Measurements from ENCODE around the gene FHOD3. TPM values are rescaled to one million over a fixed set of nuclear protein-coding genes. Genes with fewer than 3 reads are reported as not detected.

Gene FHOD3
- total RNA-seq, 2 donors from 2014 or later: 2.8 to 3.1 TPM

DNA sequence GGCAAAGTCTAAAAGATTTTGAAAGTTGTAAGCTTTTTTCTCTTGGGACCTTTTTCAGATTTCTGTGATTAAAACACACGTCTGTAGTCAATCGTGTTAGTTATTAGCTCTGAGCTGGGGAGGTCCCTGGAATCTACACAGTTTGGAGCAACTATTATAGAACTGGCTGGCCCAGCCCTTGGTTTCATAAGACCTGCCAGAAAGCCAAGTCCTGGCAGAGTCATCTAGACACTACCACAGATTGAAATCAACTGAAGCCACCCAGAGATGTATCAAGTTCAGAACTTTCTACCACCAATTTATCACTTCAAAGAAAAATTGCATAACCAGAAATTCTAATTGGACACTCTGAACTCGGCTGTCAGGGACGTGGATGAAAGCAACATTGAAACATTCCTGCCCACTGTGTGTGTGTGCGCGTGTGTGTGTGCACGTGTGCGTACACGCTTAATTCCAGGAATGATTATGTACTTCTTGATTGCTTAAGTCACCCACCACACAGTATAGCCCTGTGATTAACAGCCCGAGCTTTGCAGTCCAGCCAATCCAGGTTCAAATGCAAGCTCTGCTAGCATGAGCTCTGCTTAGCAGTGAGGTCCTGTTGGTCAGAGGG lies 405.0 kb downstream of the FHOD3 start:
- Mint-ChIP-seq H3K4me3 (no peak overlapping the region), H3K27me3 (ENCODE audit: insufficient read depth) (peaks cover 17% of the 10 kb centered on the region), H3K9me3 (no peaks in the 10 kb centered on the region), H3K4me1 (no peaks in the 10 kb centered on the region), H3K27ac (no peak overlapping the region), H3K36me3 (ENCODE audit: low read depth) (no peaks in the 10 kb centered on the region)
- WGBS, 2 experiments (ENCODE audit: insufficient coverage in 1 of 2, insufficient read length in 1 of 2): 91 to 96% methylated on average over 8 to 10 of the region's 10 CpGs
- no peak for DNase-seq
- Histone ChIP-seq H3K9me3 (ENCODE audit: control insufficient read depth, low read length) (no peaks in the 10 kb centered on the region), H3K36me3 (ENCODE audit: control insufficient read depth, insufficient read depth, low read length) (no peaks in the 10 kb centered on the region), H3K9ac (ENCODE audit: extremely low read depth, low read length, poor library complexity, severe bottlenecking) (no peak overlapping the region), H3K27ac (ENCODE audit: low read depth, low read length) (no peak overlapping the region), H3K4me3 (ENCODE audit: low read length) (no peak overlapping the region), H3K27me3 (ENCODE audit: control insufficient read depth, insufficient read depth, low read length, poor library complexity, severe bottlenecking) (no peaks in the 10 kb centered on the region), H3K4me1 (ENCODE audit: control insufficient read depth, insufficient read depth, low read length) (no peaks in the 10 kb centered on the region)
- TF ChIP-seq, protein P1, sequence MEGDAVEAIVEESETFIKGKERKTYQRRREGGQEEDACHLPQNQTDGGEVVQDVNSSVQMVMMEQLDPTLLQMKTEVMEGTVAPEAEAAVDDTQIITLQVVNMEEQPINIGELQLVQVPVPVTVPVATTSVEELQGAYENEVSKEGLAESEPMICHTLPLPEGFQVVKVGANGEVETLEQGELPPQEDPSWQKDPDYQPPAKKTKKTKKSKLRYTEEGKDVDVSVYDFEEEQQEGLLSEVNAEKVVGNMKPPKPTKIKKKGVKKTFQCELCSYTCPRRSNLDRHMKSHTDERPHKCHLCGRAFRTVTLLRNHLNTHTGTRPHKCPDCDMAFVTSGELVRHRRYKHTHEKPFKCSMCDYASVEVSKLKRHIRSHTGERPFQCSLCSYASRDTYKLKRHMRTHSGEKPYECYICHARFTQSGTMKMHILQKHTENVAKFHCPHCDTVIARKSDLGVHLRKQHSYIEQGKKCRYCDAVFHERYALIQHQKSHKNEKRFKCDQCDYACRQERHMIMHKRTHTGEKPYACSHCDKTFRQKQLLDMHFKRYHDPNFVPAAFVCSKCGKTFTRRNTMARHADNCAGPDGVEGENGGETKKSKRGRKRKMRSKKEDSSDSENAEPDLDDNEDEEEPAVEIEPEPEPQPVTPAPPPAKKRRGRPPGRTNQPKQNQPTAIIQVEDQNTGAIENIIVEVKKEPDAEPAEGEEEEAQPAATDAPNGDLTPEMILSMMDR (conservative IDR thresholded peaks at IDR 0.05): no peak

GRCh38 chr18:36704156-36704555 lies 406.6 kb downstream of the FHOD3 start:
- no peaks in the 10 kb centered on the region for H3K9me3 Mint-ChIP-seq
- no peak overlapping the region for H3K27ac ChIP-seq (ENCODE audit: low read depth, low read length)

DNA sequence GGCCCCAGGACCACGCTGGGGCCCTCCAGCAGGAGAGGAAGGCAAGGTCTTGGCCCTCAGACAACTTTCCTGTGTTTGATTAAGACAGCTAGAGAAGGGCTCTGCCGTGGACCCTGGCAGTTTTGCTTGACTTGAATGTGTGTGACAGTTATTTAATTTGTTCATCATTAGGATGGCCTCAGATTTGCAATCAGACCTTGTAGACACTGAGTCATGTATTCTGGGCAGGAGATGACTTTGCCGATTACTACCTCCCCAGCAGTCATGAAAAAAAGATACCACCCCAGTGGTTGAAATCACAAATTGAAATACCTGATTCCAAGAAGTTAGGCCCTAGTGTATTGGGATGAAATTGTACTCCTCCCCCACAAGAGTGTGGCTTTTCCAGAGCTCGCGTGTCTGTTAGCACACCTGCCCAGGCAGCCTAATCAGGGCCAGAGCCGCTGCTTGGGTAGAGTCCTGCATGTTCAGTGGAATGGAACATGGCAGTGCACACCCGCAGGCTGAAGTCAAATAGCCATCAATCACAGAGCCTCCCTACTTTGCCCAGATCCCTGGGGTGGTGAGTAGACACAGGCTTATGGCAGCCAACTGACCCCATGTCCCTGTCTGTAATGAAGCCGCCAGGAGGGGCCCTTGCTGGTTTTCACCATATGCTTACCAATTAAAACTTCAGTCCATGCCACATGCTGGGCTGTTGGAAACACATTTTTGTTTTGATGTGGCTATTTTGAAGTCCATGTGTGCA lies 408.8 kb downstream of the FHOD3 start:
- Mint-ChIP-seq H3K4me1 (no peaks in the 10 kb centered on the region), H3K36me3 (ENCODE audit: low read depth) (no peaks in the 10 kb centered on the region), H3K27ac (no peak overlapping the region), H3K4me3 (no peak overlapping the region), H3K27me3 (ENCODE audit: insufficient read depth) (peaks cover 11% of the 10 kb centered on the region), H3K9me3 (no peaks in the 10 kb centered on the region)
- Histone ChIP-seq H3K4me3 (ENCODE audit: low read length) (no peak overlapping the region), H3K27ac (ENCODE audit: low read depth, low read length) (peak overlapping the region; percentile 17), H3K4me1 (ENCODE audit: control insufficient read depth, insufficient read depth, low read length) (no peaks in the 10 kb centered on the region), H3K9ac (ENCODE audit: extremely low read depth, low read length, poor library complexity, severe bottlenecking) (no peak overlapping the region), H3K27me3 (ENCODE audit: control insufficient read depth, insufficient read depth, low read length, poor library complexity, severe bottlenecking) (no peaks in the 10 kb centered on the region), H3K36me3 (ENCODE audit: control insufficient read depth, insufficient read depth, low read length) (no peaks in the 10 kb centered on the region), H3K9me3 (ENCODE audit: control insufficient read depth, low read length) (no peaks in the 10 kb centered on the region)
- TF ChIP-seq, protein P1 (conservative IDR thresholded peaks at IDR 0.05): no peak
- no peak for DNase-seq
- 93 to 94% methylated on average over 6 to 8 of the region's 8 CpGs for WGBS, 2 experiments (ENCODE audit: insufficient coverage in 1 of 2, insufficient read length in 1 of 2)

More at GRCh38 chr18:36704156-36704555, 406.6 kb downstream of the FHOD3 start:
- Mint-ChIP-seq H3K4me3 (no peak overlapping the region), H3K36me3 (ENCODE audit: low read depth) (no peaks in the 10 kb centered on the region), H3K27me3 (ENCODE audit: insufficient read depth) (peaks cover 19% of the 10 kb centered on the region), H3K4me1 (no peaks in the 10 kb centered on the region), H3K27ac (no peak overlapping the region)
- Histone ChIP-seq H3K9ac (ENCODE audit: extremely low read depth, low read length, poor library complexity, severe bottlenecking) (no peak overlapping the region), H3K36me3 (ENCODE audit: control insufficient read depth, insufficient read depth, low read length) (no peaks in the 10 kb centered on the region), H3K9me3 (ENCODE audit: control insufficient read depth, low read length) (no peaks in the 10 kb centered on the region), H3K27me3 (ENCODE audit: control insufficient read depth, insufficient read depth, low read length, poor library complexity, severe bottlenecking) (no peaks in the 10 kb centered on the region), H3K4me3 (ENCODE audit: low read length) (no peak overlapping the region), H3K4me1 (ENCODE audit: control insufficient read depth, insufficient read depth, low read length) (no peaks in the 10 kb centered on the region)
- TF ChIP-seq, protein P1 (conservative IDR thresholded peaks at IDR 0.05): no peak
- no peak for DNase-seq
- WGBS, 2 experiments (ENCODE audit: insufficient coverage in 1 of 2, insufficient read length in 1 of 2): 77 to 80% methylated on average over 6 of the region's 6 CpGs
